ENCODE measurements around the gene PPARGC1A.

Gene PPARGC1A

DNA sequence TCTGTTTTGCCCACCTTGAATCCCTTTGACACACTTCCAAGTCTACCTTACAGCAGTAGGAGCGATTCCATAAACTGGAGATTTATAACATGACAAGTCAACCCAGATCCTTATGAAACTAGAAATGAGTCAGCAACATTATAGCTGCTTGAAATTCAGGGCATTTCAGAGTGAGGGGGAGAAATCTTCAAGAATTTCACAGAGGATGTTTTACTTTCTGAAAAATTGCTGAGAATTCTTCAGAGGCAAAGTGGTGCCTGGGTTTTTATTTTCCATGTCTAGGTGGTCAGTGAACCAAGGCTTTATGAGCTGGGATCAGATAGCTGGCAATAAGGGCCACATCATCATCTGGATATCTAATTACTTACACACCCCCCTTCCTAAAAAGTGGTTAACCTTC lies 119.8 kb downstream of the PPARGC1A start:
- no peak for DNase-seq (ENCODE audit: low spot score)

- no peak for DNase-seq (ENCODE audit: low spot score)
These were observed 120.4 kb downstream of the PPARGC1A start for GRCh38 chr4:23769406-23769805.

GRCh38 chr4:23768541-23768940 lies 121.3 kb downstream of the PPARGC1A start:
- DNase-seq (ENCODE audit: low spot score): no peak

- DNase-seq (ENCODE audit: low spot score): no peak
These were observed 123.5 kb downstream of the PPARGC1A start for GRCh38 chr4:23766344-23766743.

DNA sequence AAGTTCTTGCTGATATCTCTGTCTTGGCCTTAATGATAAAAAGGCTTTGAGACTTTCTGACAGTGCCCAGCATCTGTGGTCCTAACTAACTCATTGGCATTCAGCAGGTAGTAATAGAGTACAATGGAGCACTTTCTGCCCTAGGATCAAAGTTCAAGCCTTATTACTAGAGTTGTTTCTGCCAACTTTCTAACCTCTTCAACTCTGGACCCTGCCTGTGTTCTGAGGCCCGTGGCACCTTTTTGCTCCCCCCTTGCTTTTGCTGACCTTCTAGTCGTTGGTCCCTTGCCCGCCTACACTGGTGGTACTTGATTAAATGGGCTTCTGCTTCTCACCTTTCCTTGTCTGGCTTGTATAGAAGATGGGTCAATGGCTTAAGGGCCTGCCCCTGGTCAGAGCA lies 126.3 kb downstream of the PPARGC1A start:
- DNase-seq (ENCODE audit: low spot score): no peak

DNA sequence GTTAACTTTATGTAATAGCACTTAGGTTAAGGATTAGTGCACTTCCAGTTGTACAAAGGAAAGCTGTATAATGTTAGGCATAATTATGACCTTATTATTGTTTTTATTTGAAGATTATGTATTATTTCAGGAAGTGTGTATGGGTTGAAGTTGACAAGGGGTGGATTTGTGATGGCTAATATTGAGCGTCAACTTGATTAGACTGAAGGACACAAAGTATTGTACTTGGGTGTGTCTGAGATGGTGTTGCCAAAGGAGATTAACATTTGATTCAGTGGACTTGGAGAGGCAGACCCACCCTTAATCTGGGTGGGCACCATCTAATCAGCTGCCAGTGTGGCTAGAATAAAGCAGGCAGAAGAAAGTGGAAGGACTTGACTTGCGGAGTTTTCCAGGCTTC lies 127.3 kb downstream of the PPARGC1A start:
- no peak for DNase-seq (ENCODE audit: low spot score)

GRCh38 chr4:23759066-23759465 lies 130.8 kb downstream of the PPARGC1A start:
- DNase-seq (ENCODE audit: low spot score): no peak

- DNase-seq (ENCODE audit: low spot score): no peak
These were observed 135.2 kb downstream of the PPARGC1A start for GRCh38 chr4:23754688-23755087.

- DNase-seq (ENCODE audit: low spot score): no peak
These were observed 139.7 kb downstream of the PPARGC1A start for GRCh38 chr4:23750125-23750524.

DNA sequence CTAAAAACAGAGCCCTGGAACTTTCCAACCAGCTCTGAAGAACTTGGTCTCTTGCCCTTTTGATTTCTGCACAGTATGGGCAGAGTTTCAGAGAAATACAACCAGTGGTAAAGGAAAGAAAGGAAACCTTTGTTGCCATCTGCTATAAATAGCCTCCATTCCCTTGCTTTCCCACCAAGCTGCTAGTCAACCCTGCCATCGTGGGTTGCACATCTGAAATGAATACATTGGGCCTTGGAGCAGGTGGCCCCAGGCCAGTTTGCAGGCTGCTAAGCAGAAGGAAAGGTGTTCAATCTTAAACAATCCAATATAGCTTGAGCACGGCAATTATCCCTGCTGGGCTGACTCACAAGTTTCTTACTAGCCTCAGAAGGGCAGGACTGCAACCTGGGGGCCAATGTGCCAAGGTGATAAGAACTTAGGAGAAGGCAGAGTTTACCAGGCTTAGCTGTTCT lies 142.5 kb downstream of the PPARGC1A start:
- DNase-seq (ENCODE audit: low spot score): no peak

GRCh38 chr4:23746672-23747071 lies 143.2 kb downstream of the PPARGC1A start:
- no peak for DNase-seq (ENCODE audit: low spot score)

DNA sequence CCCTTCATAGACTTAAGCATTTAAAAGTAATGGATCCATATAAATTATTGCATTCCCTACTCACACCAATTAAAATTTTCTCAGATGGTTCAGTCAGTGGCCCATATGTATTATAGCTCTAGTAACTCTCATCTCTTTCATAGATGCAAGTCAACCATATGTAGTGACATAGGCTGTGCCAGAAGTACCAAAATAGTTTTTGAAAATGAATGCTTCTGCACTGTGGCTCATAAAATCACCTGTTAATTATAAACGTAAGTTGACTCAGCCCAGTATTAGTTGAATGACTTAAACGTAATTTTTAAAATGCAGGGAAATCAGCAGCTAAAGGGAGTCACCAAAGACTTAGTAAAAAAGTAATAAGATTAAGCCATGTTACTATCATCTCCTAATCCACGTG lies 143.8 kb downstream of the PPARGC1A start:
- no peak for DNase-seq (ENCODE audit: low spot score)

- DNase-seq (ENCODE audit: low spot score): no peak
These were observed 144.5 kb downstream of the PPARGC1A start for GRCh38 chr4:23745377-23745776.

Measured in ecto neural progenitor cell (in vitro differentiated cells).